GM23248 (cell line): ENCODE results near the gene SUMO4.

Experiments
- EZH2 ChIP-seq: fragments of 200-600 bp; sonication (generic); IDR thresholded peaks from 2 replicates; pipeline ENCODE4 v1.6.1; 2018; ENCODE audit warnings: antibody characterized with exemption, mild to moderate bottlenecking; ENCODE audit not compliant: insufficient read depth, poor library complexity, severe bottlenecking
- EZH2phosphoT487 ChIP-seq: fragments of 200-600 bp; sonication (generic); IDR thresholded peaks from 2 replicates; pipeline ENCODE4 v1.6.1; 2018; ENCODE audit warnings: antibody characterized with exemption, moderate library complexity, mild to moderate bottlenecking, low read depth; ENCODE audit not compliant: insufficient read depth

- TF ChIP-seq EZH2phosphoT487 = no peak
- no peak for TF ChIP-seq EZH2
Measured at GRCh38 chr6:149428606-149429005, 28.5 kb downstream of the SUMO4 start.
